Central memory CD4-positive, alpha-beta T cell (primary cell): ENCODE results near the gene SYT14.
"Not testable (repeated sequence)": the region's sequence is repeated elsewhere in the genome, so short reads cannot be mapped to it uniquely, and the experiment has no call there.

Experiments used
- DNase-seq: peaks from one replicate; pipeline ENCODE4 v3.0.0; 2022

SYT14 gene

DNA sequence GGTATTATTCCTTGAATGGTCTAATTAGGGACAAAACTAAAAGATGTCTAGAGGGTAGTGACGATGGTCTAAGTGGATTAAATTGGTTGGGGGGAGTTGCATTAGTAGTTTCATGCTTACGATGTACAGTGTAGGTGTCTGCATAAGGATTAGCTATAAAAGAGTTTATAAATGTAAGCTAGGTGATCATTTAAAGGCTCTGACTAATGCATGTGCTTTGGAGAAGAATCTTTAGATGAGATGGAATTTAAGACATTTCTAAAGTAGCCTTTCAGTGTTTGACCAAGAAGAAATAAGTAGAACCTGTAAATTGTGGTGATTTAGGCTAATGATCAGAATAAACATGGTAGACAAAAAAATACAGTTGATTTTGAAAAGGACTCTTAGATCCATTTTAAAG, 7.4 kb downstream of the SYT14 start:
- DNase-seq: no peak

DNA sequence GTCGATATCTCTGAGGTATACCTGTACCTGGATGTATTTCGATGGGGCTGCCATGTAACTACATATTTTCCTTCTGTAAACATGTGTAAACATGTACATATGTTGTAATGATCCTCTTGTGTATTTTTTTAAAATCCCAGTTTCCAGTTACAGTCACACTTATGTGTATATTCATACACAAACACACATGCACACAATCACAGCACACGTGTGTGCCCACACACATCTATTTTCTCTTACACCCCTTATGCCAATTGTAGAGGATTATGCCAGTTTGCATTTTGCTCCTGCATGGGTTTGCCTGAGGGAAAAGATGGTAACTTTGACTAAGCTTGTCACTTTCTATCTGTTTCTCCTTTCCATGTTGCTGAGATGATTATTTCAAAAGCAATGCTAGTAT, 10.1 kb downstream of the SYT14 start:
- DNase-seq: no peak

DNA sequence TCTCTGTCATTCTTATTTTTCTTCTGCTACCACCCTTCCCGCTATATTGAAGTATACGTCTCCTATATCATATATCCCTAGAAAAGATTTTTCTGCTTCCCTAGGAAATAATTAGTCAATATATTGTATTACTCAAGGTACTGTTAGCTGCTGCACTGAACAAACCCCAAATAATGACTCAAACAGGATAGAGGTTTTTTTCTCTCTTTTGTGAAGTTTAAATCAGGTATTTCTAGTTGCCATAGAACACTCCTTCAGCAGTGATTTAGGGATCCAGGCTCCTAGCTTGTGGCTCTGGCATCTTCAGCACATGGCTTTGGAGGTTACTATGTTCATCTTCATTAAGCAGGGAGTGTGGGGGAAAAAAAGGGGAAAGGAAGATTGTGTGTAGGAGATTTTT, 18.1 kb downstream of the SYT14 start:
- no peak for DNase-seq

- DNase-seq: no peak
Measured at GRCh38 chr1:209959623-209960022, 21.6 kb downstream of the SYT14 start.

GRCh38 chr1:209960926-209961325, 22.9 kb downstream of the SYT14 start:
- DNase-seq: no peak

DNA sequence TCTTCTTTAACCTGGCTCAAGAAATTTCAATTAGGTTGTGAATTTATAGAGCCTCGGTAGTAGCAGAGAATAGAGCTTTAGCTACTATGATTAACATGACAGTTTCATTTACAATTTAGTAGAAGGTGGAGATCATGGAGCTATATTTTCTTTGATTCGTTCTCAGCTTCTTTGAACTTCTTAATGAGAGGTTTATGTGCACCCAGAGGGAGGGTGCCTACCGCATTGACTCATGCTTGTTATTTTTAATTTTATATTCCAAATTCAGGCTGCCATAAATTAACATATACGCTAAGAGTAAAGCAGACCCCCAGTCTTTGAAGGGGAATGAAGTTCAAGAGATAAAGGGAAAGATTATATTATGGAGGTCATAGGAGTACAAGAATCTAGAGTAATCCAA, 24.4 kb downstream of the SYT14 start:
- DNase-seq: no peak

- DNase-seq: no peak
Measured at GRCh38 chr1:209962856-209963255, 24.8 kb downstream of the SYT14 start.

- DNase-seq: no peak
Measured at GRCh38 chr1:209965996-209966395, 28.0 kb downstream of the SYT14 start.

DNA sequence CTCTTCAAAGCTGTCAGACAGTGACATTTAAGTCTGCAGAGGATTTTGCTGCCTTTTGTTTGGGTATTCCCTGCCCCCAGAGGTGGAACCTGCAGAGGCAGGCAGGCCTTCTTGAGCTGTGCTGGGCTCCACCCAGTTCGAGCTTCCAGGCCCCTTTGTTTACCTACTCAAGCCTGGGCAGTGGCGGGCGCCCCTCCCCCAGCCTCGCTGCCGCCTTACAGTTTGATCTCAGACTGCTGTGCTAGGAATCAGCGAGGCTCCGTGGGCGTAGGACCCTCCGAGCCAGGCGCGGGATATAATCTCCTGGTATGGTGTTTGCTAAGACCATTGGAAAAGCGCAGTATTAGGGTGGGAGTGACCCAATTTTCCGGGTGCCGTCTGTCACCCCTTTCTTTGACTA, 40.7 kb downstream of the SYT14 start:
- not testable (repeated sequence) for DNase-seq

- no peak for DNase-seq
Measured at GRCh38 chr1:209983953-209984352, 45.9 kb downstream of the SYT14 start.

- DNase-seq: no peak
Measured at GRCh38 chr1:209985002-209985401, 47.0 kb downstream of the SYT14 start.

DNA sequence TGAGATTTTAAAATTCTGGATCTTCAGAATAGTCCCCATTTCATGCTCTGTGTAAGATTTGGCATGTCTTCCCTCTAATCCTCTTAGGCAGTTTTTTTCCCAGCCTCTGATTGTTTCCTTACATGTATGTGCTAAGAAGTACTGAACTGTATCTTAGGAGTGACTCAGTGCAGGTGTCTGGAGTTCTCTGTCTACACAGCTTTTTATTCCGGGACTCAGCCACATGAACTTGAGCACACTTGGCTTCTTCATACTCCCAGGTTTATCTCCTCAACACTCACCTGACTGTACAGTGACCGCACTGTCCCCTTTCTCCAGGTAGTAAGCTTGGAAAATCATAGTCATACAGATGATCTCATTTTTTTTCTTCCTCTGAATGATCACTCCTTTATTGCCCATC, 50.7 kb downstream of the SYT14 start:
- no peak for DNase-seq

DNA sequence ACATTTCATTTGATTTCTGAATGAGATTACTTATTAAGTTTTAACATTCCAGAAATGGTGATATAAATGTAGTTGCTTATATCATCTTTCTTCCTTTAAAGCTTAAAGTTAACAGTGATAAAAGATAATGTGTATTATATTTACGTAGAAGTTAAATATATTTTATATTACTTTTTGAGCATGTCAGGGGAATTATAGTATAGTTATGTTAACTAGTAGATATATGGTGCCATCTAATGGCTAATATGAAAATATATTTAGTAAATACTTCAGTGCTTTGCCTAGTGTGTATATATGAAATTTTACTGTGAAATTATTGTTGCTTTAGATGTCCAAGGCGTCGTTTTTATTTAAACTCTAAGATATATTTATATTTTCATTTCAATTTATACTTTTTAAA, 51.5 kb downstream of the SYT14 start:
- DNase-seq: no peak

- DNase-seq: no peak
Measured at GRCh38 chr1:209993061-209993830, 55.2 kb downstream of the SYT14 start.

DNA sequence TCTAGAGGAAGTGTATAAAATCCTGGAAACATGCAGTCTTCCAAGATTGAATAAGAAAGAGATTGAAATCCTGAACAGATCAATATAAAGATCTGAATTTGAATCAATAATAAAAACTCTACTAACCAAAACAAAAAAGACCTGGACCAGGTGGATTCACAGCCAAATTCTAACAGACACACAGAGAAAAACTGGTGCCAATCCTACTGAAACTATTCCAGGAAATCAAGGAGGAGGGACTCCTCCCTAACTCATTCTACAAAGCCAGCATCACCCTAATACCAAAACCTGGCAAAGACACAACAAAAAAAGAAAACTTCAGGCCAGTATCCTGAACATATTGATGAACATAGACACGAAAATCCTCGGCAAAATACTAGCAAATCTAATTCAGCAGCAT, 58.3 kb downstream of the SYT14 start:
- no peak for DNase-seq

DNA sequence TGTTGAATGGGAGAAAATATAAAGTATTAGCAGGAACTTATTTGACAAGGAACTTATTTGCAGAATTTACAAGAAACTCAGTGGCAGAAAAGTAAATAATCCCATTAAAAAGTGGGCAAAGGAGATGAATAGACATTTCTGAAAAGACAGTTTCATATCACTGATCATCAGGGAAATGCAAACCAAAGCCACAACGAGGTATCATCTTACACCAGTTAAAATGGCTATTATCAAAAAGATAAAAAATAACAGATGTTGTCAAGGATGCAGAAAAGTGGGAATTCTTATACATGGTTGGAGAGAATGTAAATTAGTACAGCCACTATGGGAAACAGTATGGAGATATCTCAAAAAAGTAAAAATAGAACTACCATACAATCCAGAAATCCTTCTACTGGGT, 61.0 kb downstream of the SYT14 start:
- DNase-seq: no peak

GRCh38 chr1:210001751-210002150, 63.7 kb downstream of the SYT14 start:
- no peak for DNase-seq

DNA sequence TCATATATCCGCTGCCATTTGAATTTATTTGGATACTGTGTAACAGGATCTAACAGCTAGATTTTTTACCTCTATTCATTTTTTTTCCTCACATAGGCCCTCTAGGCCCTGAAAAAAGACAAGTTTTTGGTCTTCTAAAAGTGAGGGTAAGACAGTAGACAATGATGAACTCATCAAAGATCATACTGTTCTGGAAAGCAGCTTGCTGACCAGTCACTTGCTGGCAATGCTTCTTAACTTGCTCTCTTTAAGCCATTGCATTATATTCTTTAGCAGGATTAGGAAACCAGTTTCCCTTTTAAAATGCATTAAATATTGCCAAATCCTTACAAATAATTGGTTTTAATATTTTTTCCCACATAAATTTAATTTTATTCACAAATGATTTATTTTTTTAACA, 65.5 kb downstream of the SYT14 start:
- no peak for DNase-seq

DNA sequence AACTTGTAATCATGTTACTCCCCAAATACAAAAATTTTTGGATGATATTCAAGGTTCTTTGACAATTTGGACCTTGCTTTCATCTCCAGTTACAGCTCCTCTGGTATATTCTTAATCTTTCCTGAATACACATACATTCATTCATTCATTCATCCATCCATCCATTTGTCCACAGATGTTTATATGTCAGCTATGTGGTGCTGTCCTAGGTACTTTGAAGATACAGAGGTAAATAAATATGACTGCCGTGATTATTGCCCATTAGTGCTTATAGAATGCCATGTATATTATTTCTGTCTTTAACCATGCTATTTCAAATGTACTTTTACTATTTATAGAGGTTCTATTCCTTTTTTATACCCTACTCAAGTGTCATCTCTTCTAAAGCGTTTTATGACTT, 72.1 kb downstream of the SYT14 start:
- no peak for DNase-seq

DNA sequence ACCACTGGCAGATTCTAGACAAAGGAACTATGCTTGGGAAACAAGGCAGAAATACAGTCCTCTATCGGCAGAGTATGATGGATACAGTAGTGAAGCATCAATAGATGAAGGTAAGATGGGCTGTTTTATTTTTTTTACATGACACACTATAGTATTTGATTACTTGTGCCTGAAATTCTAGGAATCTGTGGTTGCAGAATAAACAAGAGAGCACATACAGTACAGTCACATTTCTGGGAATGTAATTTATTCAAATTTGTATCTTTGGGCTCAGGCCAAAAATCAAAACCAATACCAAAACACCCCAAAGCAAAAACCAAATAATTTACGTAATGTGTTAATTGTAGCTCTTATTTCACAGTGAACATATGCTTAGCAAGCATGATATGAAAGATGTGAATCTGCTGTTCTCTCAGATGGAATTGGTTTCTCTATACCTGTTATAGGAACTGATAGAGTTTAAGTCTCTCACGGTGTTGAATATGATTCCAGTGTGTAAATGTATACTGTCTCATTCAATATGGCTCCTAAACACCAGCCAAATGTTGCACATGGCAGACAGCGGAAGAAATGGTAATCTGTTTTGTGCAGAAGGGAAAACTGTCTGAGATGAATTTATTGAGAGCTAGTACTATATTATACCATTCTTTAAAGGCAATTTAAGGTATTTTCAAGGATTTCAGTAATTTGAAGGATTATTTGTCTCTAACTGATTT, 83.3 kb downstream of the SYT14 start:
- DNase-seq: no peak

GRCh38 chr1:210022044-210022443, 84.0 kb downstream of the SYT14 start:
- DNase-seq: no peak

GRCh38 chr1:210024282-210024681, 86.3 kb downstream of the SYT14 start:
- no peak for DNase-seq

- DNase-seq: no peak
Measured at GRCh38 chr1:210024996-210025395, 87.0 kb downstream of the SYT14 start.

DNA sequence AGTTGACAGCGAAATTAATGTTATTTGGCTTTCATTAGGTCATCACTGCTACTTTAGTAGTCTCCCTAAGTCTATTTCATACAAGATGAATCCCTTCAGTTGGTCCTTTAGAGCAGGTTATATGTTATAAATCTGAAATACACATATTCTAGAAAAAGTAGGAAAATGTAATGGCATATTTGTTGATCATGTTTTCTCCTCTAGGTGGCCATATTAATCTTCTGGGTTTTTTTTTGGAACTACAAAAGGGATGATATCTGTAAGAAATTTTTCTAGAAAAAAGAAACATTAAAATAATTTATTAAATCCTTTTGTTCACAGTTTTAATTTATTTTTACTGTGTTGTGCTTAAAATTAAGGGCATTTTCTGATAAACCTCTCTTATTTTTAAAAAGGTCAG, 87.9 kb downstream of the SYT14 start:
- DNase-seq: no peak

DNA sequence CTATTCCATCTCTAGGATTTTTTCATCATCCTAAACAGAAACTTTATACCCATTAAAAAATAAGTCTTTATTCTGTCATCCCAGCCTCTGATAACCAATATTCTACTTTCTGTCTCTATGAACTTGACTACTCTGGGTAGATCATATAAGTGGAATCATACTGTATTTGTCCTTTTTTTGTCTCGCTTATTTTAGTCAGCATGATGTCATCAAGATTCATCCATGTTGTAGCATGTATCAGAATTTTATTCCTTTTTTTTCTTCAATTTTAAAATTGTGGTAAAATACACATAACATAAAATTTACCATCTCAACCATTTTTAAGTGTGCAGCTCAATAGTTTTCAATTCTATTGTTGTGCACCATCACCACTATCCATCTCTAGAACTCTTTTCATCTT, 90.0 kb downstream of the SYT14 start:
- DNase-seq: no peak
